CD4-positive, alpha-beta T cell treated with Interleukin-1 beta for 1 hour (primary cell): Measurements from ENCODE around the gene RNLS.

ENCODE experiments used
- DNase-seq, 2 donors: peaks; one replicate each; pipeline ENCODE4 v3.0.0-alpha.2; 2020 to 2022

Gene RNLS

DNA sequence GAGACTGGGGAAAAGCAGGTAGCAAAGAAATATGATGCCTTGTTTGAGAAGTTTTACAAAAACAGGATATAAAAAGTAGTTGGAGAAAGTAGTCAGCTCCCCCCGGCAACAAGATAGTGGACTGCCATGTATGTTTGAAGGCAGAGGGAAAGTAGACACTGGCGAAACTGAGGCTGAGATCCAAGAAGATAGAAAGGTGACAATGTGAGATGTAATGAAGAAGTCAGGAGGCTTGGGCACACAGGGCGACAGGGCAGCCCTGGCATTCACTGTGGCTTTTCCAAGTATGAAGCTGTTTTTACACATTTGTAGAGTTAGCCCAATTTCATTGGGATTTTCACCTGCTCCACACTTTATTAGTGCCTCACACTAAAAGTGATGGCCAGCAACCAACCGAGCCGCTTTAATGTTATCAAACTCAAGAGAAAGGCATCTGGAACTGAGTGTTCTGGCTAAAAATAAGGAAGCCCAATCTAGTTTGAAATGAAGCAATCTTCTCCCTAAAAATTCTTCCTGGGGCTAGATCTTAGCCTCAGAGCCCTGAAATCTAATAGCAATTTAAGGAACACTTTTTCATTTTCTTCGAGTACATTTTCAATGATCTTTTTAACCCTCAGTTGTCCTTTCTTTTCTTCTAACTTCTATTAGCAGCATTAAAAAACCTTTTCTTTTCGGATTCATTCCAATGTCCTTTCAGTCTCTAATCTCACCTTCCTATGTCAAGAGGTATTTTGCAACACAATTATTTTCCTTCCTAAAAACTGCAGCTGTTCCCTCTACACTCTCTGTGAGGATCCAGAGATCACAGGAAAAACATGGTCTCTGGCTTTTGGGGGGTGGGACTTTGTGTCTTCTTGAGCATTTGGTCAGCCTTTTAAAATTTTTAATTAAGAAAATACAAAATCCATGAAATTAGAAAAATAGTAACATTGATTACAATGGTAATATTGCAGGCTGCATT lies 108.0 kb downstream of the RNLS start:
- no peak for DNase-seq

DNA sequence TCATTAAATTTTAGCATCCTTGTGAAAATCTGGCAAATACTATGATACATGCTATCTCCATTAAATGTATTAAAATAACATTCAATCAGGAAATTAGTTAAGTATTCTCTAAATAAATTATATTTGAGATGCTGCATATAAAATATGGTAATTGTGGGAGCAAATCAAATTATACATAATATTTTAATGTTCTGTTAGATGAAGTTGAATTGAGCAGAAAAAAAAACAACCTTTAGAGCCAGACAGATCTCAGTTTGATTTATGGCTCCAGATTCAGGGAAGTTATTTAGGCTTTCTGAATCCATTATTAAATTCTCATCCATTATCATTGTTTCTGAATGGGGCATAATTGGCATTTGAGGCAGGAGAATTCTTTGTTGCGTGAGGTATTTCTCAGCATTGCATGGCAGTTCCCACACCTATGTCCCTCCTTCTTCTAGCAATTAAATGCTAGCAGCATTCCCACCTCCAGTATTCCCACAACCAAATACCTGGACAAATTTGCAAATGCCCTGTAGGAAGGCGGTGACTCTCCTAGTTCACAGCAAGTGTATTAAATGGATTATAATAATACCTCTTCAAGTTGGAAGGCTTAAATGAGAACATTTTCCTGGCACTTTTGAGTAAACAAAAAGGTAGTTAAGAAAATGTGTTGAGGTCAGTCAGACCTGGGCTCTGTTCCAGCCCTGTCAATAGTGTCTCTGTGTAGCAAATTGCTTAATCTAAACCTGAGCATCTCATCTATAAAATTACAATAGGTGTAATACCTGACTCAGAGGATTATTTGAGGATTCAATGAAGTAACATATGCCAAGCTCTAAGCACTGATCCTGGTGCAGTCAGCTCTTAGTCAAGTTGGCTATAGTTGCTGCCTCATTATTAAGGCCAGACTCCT lies 108.9 kb downstream of the RNLS start:
- DNase-seq: no peak

DNA sequence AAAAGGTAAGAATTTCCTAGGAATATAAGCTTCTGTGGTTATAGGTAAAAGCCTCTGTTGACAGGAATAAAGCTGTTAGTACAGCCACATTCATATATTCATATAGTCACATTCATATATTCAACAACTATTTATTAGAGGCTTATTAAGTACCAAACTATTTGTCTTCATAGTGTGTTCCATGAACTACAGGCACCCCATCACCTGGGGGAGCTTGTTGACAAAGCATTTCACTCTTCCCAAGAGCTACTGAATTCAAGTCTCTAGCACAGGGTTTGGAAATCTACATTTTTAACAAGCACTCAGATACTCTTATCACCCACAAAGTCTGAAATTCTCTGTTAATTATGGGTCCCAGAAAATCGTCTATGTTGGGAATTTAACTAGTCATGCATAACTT lies 110.6 kb downstream of the RNLS start:
- no peak for DNase-seq

DNA sequence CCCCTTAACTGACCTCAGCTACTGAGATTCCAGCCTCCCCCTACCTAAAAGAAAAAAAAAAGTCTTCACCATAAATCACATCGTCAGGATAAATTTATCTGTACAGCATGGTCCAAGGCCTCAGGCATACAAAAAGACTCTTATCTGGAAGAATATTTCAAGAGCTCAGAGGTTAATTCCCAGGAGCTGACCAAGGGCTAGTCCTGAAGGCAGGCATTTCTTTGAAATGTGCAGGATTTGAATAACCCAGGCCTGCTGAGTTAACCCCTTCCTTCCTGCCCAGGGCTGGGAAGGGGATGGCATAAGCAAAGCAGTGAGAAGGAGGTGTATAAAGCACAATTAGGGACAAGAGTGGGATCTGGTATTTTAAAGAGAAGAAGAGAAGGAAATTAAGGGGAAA lies 111.2 kb downstream of the RNLS start:
- DNase-seq: no peak

DNA sequence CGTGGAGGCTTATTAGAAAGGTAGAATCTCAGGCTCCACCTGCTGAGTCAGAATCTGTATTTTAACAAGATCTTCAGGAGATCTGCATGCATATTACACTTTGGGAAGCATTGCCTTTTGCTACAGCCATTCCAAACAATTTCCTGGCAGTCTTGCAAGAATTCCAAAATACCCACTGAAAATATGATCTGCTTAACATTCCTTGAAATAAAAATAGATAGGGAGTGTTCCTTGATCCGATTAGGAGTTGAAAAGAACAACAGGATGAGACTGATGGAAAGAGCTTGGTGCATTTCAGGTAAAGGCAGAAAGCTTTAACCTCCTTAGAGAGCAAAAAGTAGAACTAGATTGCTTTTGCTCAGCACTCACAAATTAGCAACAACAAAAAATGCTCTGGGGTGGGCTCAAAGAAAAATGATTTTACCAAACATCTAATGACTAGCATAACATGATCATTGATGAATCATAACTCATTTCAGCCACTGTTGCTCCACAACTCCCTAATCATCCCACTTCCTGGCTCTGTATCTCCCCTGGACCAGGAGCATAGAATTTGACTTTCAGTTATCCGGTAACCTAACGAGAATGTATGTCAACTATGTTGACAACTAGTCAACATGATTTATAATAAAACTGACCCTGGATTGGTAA lies 115.2 kb downstream of the RNLS start:
- no peak for DNase-seq

DNA sequence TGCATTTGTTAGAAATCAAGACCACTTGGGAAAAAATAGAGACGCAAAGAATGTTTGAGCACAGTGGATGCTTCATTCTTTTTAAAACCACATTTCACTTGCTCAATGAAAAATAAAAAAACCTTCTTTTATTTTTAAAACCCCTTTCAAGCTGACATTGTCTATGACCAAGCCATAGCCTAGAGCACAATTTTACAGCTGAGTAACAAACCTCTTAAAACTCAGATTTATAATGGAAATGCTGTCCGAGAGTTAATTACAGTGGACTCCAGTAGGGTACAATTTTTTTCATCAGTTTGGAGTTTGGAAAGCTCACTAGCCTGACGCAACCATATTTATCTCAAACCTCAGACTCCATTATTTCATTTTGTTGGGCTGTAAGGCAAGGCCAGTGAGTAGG lies 116.3 kb downstream of the RNLS start:
- DNase-seq: no peak

DNA sequence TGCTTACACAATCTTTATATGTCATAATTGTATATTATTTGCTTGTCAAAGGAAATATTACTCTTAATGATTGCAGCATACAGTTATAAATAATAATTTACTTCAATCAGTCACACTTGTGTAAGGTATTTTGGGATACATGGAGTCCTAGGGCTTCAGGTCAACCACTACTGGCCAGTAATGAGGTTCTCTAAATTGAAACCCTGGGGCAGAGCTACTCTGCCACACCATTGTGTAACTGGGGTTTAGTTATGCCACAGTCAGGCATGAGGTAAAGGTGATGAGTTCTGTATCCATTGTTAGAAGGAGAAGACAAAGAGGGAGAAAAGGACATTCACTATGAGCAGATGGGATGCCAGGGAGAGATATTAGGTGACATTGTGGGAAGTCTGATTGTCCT lies 117.4 kb downstream of the RNLS start:
- DNase-seq: no peak

DNA sequence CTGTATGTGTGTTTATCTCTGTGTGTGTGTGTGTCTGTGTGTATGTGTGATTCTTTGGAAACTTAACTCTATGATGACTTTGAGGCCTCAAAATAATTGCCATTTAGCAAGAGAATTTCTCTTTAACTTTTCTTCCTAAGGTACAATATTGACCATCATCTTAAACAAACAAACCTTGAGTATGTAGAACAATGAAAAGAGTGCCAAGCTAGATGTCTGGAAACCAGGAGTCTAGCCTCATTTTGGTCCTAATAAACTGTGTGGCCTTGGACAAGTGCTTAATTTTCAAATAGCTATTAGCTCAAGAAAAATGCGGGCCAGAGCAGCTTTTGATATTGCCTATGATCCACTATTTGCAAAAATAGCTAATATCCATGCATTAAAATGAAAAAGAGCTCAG lies 119.3 kb downstream of the RNLS start:
- DNase-seq: no peak

DNA sequence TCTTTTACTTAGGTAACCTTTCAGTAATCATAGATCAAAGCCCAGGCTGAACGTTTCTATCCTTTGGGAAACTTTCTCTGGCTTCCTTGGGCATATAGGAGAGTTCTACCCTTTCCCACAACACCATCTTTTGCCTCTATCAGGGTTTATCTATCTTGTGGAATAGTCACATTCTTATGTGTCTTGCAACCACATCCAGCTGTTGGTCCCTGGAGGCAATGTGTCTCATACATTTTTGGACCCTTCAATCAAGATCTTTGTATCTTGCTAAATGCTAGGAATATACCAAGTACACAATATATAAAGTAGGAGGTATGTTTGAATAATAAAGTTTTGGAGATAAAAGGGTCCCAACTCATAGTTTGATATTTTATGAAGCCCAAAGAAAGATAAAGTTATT lies 121.7 kb downstream of the RNLS start:
- DNase-seq: no peak

DNA sequence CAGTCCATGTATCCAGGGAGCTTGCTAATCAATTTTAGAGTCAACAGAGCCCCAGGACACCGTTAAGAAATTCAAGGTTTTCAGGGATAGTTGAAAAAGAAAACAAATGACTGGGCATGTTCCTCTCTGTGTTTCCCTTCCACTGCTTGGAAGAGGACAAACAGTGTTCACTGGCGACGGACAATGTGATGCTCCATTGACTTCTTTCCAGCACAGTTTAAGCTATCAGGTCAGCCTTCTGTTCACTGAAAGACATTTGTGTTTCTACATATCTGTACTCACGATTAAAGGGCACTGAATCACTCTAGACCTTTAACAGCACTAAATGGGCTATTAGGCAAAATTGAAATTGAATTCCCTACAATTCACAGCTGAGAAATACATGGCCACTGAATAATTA lies 123.6 kb downstream of the RNLS start:
- DNase-seq: no peak

DNA sequence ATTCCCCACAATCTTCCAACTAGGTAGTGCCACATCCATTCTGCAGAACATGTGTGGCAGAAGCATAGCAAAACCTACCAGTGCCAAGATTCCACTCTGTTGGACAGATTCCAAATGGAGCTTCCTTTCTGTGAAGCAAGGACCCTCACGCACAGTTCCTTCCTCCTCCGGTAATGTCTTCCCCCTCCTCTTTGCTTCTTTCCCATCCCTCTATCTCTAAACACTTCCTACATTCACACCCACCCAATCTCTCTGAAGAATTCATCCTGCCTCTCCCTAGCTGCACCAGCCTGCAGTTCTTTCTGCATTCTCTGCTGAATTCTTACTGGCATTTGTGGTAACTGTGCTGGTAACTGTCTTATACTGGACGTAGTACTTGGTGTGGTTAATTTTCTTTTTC lies 124.9 kb downstream of the RNLS start:
- DNase-seq: no peak

DNA sequence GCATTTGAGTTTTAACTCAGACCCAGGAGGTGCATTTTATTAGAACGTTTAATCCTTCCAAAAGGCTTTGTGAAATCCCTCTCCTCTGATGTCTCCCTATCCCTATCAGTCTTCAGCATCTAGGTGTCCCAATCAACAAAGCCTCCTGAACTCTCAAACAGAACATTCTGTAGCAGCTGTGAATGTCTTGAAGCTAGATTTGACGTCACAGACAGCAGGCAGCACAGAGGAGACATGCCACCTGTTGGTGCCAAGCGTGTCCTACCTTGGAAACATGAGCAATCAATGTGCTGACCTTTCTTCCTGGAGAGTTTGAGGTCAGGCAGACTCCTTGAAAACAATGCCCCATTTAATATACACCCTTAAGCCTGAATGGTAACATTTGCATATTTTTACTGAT lies 125.5 kb downstream of the RNLS start:
- peak in 1 of 2 donors; percentile 6 for DNase-seq

DNA sequence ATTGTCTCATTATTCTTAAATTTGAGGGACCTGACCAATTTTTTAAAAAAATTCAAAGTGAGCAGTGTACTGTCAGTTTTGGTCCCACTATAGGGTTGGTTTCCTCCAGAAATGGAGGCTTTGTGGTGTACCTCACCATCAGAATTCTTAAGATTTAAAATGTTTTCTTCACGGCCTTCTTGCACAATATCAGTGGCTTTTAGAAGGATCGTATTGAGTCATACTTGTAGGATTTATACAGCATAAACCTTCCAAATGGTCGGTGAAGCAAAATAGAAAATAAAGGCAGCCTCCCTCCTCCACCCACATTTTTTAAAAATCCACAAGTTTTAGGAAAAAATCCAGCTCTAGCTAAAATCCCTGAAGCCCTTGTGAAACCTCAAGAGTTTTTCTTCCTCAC lies 126.4 kb downstream of the RNLS start:
- DNase-seq: no peak

DNA sequence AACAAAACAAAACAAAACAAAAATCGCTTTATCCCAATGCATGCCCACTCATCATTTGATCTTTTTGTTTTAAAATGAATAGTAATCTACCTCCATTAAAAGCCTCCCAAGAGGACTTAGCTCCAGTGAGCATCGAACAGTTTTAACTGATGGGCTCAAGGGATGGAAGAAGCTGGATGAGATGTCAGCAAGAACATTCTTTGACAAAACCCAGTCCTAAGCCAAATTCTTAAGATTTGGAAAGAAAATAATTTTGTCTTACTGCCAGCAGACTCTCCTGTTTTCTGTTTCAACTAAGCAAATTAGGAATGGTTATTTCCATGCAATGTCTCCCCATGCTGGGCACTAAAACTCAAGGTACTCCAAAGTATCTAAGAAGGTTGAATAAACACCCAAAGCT lies 127.3 kb downstream of the RNLS start:
- DNase-seq: no peak

DNA sequence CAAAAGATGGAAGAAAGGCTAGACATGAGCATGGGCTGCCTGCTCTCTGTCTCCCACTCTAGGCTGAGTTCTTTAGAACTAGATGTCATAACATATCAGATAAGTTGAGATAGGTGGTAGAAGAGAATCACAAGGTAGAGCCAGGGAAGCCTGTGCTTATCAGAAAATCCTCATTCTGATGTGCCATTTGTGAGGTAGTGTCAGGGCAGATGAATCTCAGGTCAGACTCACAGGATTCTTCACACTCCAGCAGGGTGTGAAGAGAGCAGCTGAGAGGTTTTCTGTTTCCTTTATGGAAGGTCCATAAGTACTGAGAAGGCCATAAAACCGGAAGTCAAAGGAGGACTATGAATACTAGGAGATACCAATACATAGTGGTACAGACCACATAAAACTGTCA lies 132.9 kb downstream of the RNLS start:
- DNase-seq: no peak

DNA sequence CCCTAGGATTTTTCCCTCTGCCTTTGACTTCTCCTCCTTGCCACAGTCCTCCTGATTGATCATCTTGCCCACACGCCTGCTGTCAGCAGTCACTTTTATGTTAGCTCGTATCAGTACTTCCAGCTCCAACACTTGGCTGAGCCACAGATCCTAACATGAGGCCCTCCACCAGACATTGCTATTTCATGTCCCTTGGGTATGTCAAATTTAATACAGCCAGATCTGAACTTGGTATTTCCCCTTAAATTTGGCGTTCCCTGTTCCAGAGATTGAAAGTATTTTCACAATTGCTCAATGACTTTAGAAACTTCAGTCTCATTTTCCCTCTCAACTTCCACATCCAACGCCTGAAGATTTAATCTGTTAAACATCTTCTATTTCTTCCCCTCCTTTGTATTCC lies 140.4 kb downstream of the RNLS start:
- DNase-seq: no peak

DNA sequence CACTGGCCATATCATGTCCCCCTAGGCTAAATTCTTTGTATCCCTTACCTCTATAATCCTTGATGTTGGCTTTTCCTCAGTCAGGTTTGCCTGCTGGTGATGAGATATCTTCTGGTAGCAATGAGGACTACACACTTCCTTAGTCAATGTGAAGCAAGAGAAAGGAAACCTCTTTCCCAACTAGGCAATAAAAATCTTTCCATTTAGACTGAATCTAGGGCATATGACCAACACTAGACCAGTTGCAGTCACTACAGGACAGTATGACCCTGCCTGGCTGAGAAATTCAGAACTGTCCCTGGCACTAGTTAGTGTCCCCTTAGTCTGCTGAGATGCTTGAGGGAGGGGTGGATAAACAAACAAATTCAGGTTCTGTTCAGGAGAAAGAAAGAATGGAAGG lies 142.6 kb downstream of the RNLS start:
- DNase-seq: no peak

DNA sequence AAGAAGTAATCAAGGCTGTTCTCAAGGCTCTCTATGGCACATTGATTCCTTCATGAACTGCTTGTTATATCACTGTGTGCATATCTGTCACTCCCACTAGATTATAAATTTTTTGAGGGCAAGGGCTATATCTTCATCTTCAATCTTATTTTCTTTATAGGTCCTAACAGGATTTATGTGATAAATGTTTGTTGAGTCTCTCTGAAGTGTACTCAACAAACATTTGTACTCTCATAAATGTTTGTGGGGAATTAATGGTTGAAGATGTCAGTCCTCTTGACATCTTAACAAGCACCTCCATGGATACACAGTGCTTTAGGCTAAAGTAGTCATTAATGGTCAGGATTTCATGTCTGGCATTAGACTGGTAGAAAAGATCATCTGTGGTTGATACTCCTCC lies 143.2 kb downstream of the RNLS start:
- DNase-seq: no peak

DNA sequence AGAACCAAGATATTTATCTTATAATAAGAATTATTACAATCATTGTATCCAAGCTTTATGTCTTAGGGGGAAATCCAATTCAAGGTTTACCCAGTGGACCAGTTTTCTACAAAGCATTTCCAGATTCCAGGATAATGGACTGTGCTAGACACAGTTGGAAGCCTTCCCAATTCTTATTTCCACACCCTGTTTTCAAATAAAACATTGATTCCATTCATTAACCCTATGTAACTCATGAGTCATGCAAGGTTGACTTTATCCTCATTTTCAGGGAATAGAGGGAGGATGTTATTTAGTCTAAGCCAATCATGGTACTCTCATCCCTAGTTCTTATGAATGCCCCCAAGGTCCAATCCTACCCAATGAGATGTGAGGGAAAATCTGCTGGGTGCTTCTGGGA lies 145.7 kb downstream of the RNLS start:
- DNase-seq: no peak

DNA sequence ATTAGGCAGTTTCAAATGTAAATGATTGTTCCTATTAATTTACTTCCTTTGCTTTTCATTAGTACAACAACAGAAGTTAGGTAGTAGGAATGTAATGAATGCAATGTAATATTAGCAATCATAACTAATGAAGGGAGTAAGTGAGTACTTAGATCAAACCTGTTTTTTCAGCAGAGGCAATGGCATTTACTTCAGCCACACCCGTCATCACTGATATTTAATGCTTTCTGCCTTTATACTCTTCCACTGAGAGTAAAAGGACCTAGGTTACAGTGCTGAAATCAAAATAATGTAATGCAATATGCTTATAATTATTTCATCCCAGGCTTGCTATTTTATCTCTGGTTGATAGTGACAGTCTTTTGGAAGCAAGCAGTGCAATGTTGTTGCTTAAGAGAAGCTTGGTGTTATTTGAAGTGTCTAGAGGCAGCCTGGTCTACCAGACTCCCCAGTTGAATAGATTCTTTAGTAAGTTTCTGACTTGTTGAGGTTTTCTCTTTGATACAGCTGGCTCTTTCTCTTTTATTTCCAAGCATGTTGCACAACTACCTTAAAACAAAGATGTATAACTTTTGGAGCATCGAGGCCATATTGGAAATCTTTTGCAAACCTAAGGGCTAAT lies 149.4 kb downstream of the RNLS start:
- no peak for DNase-seq

DNA sequence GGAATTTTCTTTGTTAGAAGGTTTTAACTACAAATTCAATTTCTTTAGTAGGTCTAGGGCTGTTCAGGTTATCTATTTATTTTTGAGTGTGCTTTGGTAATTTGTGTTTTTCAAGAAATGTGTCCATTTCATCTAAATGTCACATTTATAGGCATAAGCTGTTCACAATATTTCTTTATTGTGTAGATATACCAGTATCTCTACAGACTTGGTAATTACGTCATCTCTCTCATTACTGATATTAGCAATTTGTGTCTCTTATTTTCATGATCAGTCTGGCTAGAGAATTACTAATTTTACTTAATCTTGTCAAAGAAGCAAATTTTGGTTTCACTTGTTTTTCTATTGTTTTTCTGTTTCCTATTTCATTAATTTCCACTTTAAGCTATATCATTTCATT lies 152.0 kb downstream of the RNLS start:
- no peak for DNase-seq

DNA sequence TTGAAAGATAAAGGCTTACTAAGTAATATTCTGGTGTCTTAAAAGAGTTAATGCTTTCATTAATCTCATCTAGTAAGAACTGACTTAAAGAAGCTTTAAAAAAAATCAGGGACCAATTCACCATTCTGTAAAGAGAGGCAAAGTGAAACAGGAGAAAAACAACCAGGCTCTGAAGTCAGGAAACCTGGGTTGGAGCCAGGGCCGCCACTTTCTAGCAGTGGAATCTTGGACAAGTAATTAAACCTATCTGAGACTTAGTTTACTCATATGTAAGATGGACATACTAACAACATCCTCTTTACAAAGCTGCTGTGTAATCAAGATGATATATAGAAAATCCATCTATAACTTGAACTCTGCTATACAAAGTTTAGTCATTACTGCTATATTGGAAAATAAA lies 154.1 kb downstream of the RNLS start:
- DNase-seq: no peak

DNA sequence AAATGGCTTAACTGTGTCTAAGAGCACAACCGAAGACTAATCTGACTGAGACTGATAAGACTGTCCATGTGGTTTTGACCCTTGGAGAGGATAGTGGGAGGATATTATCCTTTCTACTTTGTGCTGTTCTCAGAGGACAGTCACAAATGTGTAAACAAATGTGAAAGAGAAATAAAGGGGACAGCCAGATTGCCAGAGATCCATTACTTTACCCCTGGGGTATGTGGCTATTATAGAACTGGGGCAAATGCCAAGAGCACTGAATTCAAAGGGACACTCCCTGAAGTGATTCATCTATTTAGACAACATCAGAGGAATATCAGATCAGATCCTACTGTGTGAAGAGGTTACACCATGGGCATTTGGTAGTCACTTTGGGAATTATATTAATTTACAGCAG lies 154.7 kb downstream of the RNLS start:
- DNase-seq: no peak
